IPS DF 19.7 (cell line): ENCODE data around the gene CACNA1I.
A peak's percentile ranks its signal among the peaks of the same experiment; 100 is the strongest.
"Not testable (repeated sequence)": the region's sequence is repeated elsewhere in the genome, so short reads cannot be mapped to it uniquely, and the experiment has no call there.

ENCODE experiments used
- DNase-seq: peaks from one replicate; pipeline ENCODE4 v3.0.0-alpha.2; 2013; ENCODE audit warnings: low read depth, low spot score

Gene CACNA1I

GRCh38 chr22:39570665-39571064, at the start of gene CACNA1I:
Gene CACNA1I (plus strand): TSS chr22:39570753. CDS start chr22:39570753, 0 bp downstream.
- DNase-seq, result no peak

- DNase-seq, result not testable (repeated sequence)
Observed at GRCh38 chr22:39521106-39521885, 49.3 kb upstream of the CACNA1I start.

GRCh38 chr22:39522091-39522490, 48.5 kb upstream of the CACNA1I start:
- not testable (repeated sequence) for DNase-seq

GRCh38 chr22:39522567-39523300, 47.8 kb upstream of the CACNA1I start:
- DNase-seq, result no peak

- DNase-seq, result no peak
Observed at GRCh38 chr22:39524089-39524752, 46.3 kb upstream of the CACNA1I start.

- no peak for DNase-seq
Observed at GRCh38 chr22:39524753-39525657, 45.5 kb upstream of the CACNA1I start.

- no peak for DNase-seq
Observed at GRCh38 chr22:39525658-39525975, 44.9 kb upstream of the CACNA1I start.

- DNase-seq, result no peak
Observed at GRCh38 chr22:39526736-39527171, 43.8 kb upstream of the CACNA1I start.

- DNase-seq, result no peak
Observed at GRCh38 chr22:39527481-39527961, 43.0 kb upstream of the CACNA1I start.

GRCh38 chr22:39528080-39528661, 42.4 kb upstream of the CACNA1I start:
- no peak for DNase-seq

- DNase-seq, result no peak
Observed at GRCh38 chr22:39528681-39529486, 41.7 kb upstream of the CACNA1I start.

- DNase-seq, result no peak
Observed at GRCh38 chr22:39529487-39529851, 41.1 kb upstream of the CACNA1I start.

- no peak for DNase-seq
Observed at GRCh38 chr22:39530116-39530515, 40.4 kb upstream of the CACNA1I start.

GRCh38 chr22:39530692-39531331, 39.7 kb upstream of the CACNA1I start:
- no peak for DNase-seq

- DNase-seq, result peak; percentile 100
Observed at GRCh38 chr22:39532215-39533073, 38.1 kb upstream of the CACNA1I start, which contains the start of gene RPS19BP1. Gene RPS19BP1 (minus strand): TSS chr22:39532748. CDS start chr22:39532738, 10 bp downstream.

GRCh38 chr22:39534092-39534506, 36.5 kb upstream of the CACNA1I start:
- no peak for DNase-seq

GRCh38 chr22:39534591-39535356, 35.8 kb upstream of the CACNA1I start:
- no peak for DNase-seq

- DNase-seq, result no peak
Observed at GRCh38 chr22:39535357-39535725, 35.2 kb upstream of the CACNA1I start.
